ENCODE measurements around the gene SPRY1. TPM values are rescaled to one million over a fixed set of nuclear protein-coding genes. Genes with fewer than 3 reads are reported as not detected.
A peak's percentile ranks its signal among the peaks of the same experiment; 100 is the strongest.

SPRY1 gene, protein sequence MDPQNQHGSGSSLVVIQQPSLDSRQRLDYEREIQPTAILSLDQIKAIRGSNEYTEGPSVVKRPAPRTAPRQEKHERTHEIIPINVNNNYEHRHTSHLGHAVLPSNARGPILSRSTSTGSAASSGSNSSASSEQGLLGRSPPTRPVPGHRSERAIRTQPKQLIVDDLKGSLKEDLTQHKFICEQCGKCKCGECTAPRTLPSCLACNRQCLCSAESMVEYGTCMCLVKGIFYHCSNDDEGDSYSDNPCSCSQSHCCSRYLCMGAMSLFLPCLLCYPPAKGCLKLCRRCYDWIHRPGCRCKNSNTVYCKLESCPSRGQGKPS
- total RNA-seq: 10 to 100 TPM; 26.5 to 46.4 (median 27.2) TPM
- long read RNA-seq, donor 1, transcript SPRY1-204 (2 exons, 1,012 nt): major isoform, 9 of 31 reads
- long read RNA-seq, donor 1, partial matches to known transcripts: 2 of 31 reads
- long read RNA-seq, donor 1, other reads (novel, unspliced or antisense): 16 of 31 reads
- long read RNA-seq, donor 2, partial matches to known transcripts: 0 of 10 reads
- long read RNA-seq, donor 2, other reads (novel, unspliced or antisense): 3 of 10 reads

DNA sequence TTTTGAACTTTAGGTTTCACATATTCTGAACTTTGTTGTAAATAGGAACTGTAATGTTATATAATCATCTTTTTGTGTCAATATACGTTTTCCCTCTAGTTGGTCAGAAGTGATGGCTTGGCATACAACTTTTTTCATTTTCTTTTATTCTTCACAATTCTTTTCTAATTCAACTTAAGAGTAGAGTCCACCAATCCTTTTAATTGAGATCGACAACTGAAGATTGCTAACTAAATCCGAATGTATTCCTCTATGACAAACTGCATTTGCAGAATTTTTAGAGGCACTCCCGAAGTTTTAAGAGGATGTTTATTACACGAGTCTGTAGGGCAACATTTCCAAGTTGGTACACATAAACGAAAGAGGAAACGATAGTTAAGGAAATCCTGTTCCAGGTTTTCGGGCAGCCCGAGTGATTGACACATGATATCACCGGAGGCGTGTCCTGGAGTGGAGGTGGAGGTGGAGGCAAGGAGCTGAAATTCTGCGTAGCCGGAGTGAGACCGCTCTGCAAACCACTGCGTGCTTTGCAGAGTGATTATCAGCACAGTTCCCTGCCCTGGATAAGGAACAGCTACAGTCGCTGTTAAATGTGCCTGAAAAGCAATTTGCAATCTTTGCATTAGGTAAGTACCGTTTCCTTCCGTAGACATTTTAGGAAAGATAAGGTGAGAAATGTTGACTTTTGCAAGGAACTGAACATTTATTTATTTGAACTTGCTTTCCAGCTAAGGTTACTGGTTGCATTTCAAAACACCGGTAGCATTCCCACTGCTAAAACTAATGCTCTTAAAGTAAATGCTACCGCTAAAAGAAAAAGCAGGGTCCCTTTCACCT lies at the start of gene SPRY1:
Gene SPRY1 (plus strand): TSS at position 489 of the 837 bp plus-strand sequence. CDS start 4,797 bp downstream, outside the sequence.
- Histone ChIP-seq H3K36me3 (ENCODE audit: low read depth) (no peaks in the 10 kb centered on the region), H3K4me1 (ENCODE audit: low read depth) (no peaks in the 10 kb centered on the region), H3K4me3 (peak within 1 kb of the TSS; percentile 64), H3K9me3 (no peaks in the 10 kb centered on the region)
- intact Hi-C loops (cut with DNase I, micrococcal nuclease): loop anchor here in 1 of 2 donors (5.0 to 10.0 kb wide), 2 partner anchors 206 to 258 kb away; no protein-coding TSS in a partner anchor
- TF ChIP-seq, protein P1, sequence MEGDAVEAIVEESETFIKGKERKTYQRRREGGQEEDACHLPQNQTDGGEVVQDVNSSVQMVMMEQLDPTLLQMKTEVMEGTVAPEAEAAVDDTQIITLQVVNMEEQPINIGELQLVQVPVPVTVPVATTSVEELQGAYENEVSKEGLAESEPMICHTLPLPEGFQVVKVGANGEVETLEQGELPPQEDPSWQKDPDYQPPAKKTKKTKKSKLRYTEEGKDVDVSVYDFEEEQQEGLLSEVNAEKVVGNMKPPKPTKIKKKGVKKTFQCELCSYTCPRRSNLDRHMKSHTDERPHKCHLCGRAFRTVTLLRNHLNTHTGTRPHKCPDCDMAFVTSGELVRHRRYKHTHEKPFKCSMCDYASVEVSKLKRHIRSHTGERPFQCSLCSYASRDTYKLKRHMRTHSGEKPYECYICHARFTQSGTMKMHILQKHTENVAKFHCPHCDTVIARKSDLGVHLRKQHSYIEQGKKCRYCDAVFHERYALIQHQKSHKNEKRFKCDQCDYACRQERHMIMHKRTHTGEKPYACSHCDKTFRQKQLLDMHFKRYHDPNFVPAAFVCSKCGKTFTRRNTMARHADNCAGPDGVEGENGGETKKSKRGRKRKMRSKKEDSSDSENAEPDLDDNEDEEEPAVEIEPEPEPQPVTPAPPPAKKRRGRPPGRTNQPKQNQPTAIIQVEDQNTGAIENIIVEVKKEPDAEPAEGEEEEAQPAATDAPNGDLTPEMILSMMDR (IDR thresholded peaks at IDR 0.05): no peak
- peak; percentile 88 to 96 (median 88) for DNase-seq
- ATAC-seq: peak; percentile 74

DNA sequence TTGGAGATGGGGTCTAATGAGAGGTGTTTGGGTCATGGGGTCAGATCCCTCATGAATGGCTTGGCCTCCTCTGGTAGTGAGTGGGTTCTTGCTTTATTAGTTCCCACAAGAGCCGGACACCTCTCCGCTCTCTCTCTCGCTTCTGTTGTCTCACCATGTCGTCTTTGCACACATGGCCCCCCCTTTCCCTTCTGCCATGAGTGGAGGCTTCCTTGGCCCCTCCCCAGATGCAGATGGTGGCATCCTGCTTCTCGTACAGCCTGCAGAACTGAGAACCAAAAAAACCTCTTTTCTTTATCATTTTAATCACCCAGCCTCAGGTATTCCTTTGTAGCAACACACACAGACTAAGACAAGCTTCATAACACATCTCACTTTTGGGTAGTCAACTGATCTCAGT lies 49.6 kb upstream of the SPRY1 start:
- Histone ChIP-seq H3K4me3 (no peak overlapping the region), H3K4me1 (ENCODE audit: low read depth) (no peaks in the 10 kb centered on the region), H3K36me3 (ENCODE audit: low read depth) (no peaks in the 10 kb centered on the region), H3K9me3 (no peaks in the 10 kb centered on the region)
- DNase-seq (no peak), ATAC-seq (no peak)
- intact Hi-C loops (cut with DNase I, micrococcal nuclease): no loop called here
- TF ChIP-seq, protein P1 (IDR thresholded peaks at IDR 0.05): no peak

DNA sequence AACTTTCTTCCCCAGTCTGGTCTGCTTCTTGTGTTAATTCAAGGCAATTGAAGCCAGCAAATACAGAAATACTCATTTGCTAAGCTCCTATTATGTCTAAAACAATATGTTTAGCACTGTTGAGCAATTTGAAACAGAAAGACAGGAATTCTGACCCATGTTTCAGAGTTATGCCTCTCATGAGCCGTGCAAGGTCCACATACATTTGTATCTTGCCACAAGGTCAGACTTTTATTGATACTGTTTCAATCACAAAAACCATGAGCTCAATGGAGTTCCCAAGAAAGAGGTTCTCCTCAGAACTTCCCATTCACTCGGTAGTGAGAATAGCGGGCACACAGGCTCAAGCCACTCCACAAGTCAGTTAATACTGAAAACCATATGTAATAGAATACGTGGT lies 47.6 kb upstream of the SPRY1 start:
- intact Hi-C loops (cut with DNase I, micrococcal nuclease): no loop called here
- DNase-seq: no peak
- TF ChIP-seq, protein P1 (IDR thresholded peaks at IDR 0.05): no peak

DNA sequence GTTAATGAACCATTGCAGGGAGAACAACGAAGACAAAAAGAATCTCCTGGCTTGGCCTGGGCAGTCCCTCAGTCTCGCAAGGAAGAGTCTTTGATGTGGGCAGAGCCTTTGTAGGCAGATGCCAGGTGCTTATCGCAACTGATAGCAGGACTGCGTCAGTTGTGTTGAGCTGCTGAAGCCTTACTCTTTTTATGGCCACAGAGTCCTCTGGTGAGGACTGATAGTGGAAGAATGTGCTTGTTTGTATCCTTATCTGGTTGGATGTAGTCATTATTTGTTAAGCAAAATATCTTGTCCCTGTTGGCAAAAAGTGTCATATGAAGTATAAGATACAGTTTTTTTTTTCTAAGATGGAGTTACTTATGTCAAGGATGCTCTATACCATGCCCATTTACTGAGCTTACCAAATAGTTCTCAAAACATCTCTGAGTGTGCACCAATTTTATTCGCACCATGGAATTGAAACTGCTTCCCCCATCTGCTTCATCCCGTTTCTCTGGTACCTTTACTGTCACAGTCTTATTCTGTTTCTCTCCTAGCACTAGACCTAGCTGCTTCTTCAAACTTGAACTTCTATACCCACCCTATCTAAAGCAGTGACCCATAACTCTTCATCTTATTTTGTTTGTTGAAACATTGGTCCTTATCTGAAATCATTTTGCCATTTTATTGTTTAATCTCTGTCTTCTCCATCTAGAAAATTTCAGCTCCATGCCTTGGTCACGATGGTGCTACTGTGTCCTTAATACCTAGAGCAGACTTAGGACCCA lies 47.0 kb upstream of the SPRY1 start:
- DNase-seq (no peak), ATAC-seq (peak; percentile 70)
- Histone ChIP-seq H3K4me1 (ENCODE audit: low read depth) (no peaks in the 10 kb centered on the region), H3K4me3 (no peak overlapping the region), H3K36me3 (ENCODE audit: low read depth) (no peaks in the 10 kb centered on the region), H3K9me3 (no peaks in the 10 kb centered on the region)
- TF ChIP-seq, protein P1 (IDR thresholded peaks at IDR 0.05): no peak
- intact Hi-C loops (cut with DNase I, micrococcal nuclease): no loop called here

More for the DNA sequence above, 47.6 kb upstream of the SPRY1 start:
- Histone ChIP-seq H3K4me3 (no peak overlapping the region), H3K9me3 (no peaks in the 10 kb centered on the region), H3K36me3 (ENCODE audit: low read depth) (no peaks in the 10 kb centered on the region), H3K4me1 (ENCODE audit: low read depth) (no peaks in the 10 kb centered on the region)
- no peak for ATAC-seq

DNA sequence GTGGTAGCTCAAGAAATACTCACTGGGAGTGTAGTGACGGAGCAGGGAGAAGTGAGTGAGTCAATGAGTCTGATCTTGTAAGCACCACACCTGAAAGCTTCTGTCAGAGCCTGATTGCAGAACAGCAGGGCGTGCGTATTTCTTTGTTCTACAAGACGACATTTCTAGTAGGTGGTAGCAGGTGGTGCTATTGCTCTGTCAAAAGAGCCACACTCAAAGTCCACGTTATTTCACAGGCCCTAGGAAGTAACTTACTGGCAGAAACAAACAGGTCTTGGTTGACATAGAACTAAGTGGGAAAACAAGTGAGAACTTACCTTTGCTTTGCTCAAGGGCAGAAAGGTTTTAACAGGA lies 46.4 kb upstream of the SPRY1 start:
- Histone ChIP-seq H3K4me1 (ENCODE audit: low read depth) (no peaks in the 10 kb centered on the region), H3K36me3 (ENCODE audit: low read depth) (no peaks in the 10 kb centered on the region), H3K4me3 (no peak overlapping the region), H3K9me3 (no peaks in the 10 kb centered on the region)
- peak in 1 of 3 donors; percentile 32 for DNase-seq
- TF ChIP-seq, protein P1 (IDR thresholded peaks at IDR 0.05): no peak
- peak; percentile 86 for ATAC-seq
- intact Hi-C loops (cut with DNase I, micrococcal nuclease): no loop called here

Data from mucosa of descending colon (tissue), 3 donors.